BLaER1 treated with 17β-estradiol and CSF1 and Interleukin-3, amounts not matched to agents 10 nM and 100 nM (cell line): Measurements from ENCODE around the gene ASGR1.

Experiments used
- H3K27ac ChIP-seq, 11 experiments: shearing (Covaris generic); formaldehyde crosslinking; 2 replicates each; pipeline ENCODE4 v1.8.1; 2022
- H3K27me3 ChIP-seq, 11 experiments: shearing (Covaris generic); formaldehyde crosslinking; 2 replicates each; pipeline ENCODE4 v1.8.1; 2022
- H3K36me3 ChIP-seq, 11 experiments: shearing (Covaris generic); formaldehyde crosslinking; 2 replicates each; pipeline ENCODE4 v1.8.1; 2022
- H3K4me1 ChIP-seq, 10 experiments: shearing (Covaris generic); formaldehyde crosslinking; 2 replicates each; pipeline ENCODE4 v1.8.1; 2022
- H3K4me2 ChIP-seq, 11 experiments: shearing (Covaris generic); formaldehyde crosslinking; 2 replicates each; pipeline ENCODE4 v1.8.1; 2022
- H3K4me3 ChIP-seq, 10 experiments: shearing (Covaris generic); formaldehyde crosslinking; 2 replicates each; pipeline ENCODE4 v1.8.1; 2022
- H3K9ac ChIP-seq, 11 experiments: shearing (Covaris generic); formaldehyde crosslinking; 2 replicates each; pipeline ENCODE4 v1.8.1; 2022
- H3K9me3 ChIP-seq, 11 experiments: shearing (Covaris generic); formaldehyde crosslinking; replicated peaks in 1 of 11; 2 replicates each; pipeline ENCODE4 v1.8.1; 2022
- H4K20me1 ChIP-seq, 11 experiments: shearing (Covaris generic); formaldehyde crosslinking; 2 replicates each; pipeline ENCODE4 v1.8.1; 2022
- Cebpa-rat ChIP-seq, 11 experiments: shearing (Covaris generic); IDR thresholded peaks; 2 replicates each; pipeline ENCODE4 v1.8.1; 2022

ASGR1 gene

GRCh38 chr17:7138800-7139381 is 40.3 kb downstream of the ASGR1 start:
- Histone ChIP-seq H3K4me1 (peaks cover 11 to 58% (median 32%) of the 10 kb centered on the region in 10 experiments), H3K27ac (peak overlapping the region in 3 of 11 experiments; percentile 7 to 40 (median 26); a peak in 4 of 22 replicates), H3K27me3 (no peaks in the 10 kb centered on the region; a peak in 1 of 22 replicates), H3K36me3 (no peaks in the 10 kb centered on the region), H3K4me2 (peak overlapping the region in 5 of 11 experiments; percentile 2 to 94 (median 76); a peak in 9 of 22 replicates), H3K9me3 (no peaks in the 10 kb centered on the region), H4K20me1 (no peaks in the 10 kb centered on the region), H3K4me3 (no peak overlapping the region), H3K9ac (peak overlapping the region in 1 of 11 experiments; percentile 10; a peak in 1 of 22 replicates)
- no peak; a peak in 1 of 22 replicates for TF ChIP-seq Cebpa-rat (IDR thresholded peaks at IDR 0.05)

GRCh38 chr17:7137171-7137943 is 41.8 kb downstream of the ASGR1 start:
- Histone ChIP-seq H3K36me3 (no peaks in the 10 kb centered on the region), H3K9ac (peak overlapping the region in 1 of 11 experiments; percentile 3; a peak in 1 of 22 replicates), H4K20me1 (no peaks in the 10 kb centered on the region), H3K27me3 (no peaks in the 10 kb centered on the region; a peak in 1 of 22 replicates), H3K4me2 (peak overlapping the region in 5 of 11 experiments; percentile 3 to 94 (median 38); a peak in 8 of 22 replicates), H3K4me3 (no peak overlapping the region), H3K9me3 (no peaks in the 10 kb centered on the region), H3K27ac (peak overlapping the region in 1 of 11 experiments; percentile 17; a peak in 2 of 22 replicates), H3K4me1 (peaks cover 26 to 73% (median 47%) of the 10 kb centered on the region in 10 experiments)
- TF ChIP-seq Cebpa-rat (IDR thresholded peaks at IDR 0.05), result no peak

GRCh38 chr17:7136266-7136877 is 42.8 kb downstream of the ASGR1 start:
- Histone ChIP-seq H3K27me3 (no peaks in the 10 kb centered on the region; a peak in 1 of 22 replicates), H3K4me3 (peak overlapping the region in 2 of 10 experiments; percentile 10 to 14; a peak in 1 of 20 replicates), H3K9me3 (no peaks in the 10 kb centered on the region), H3K9ac (no peak overlapping the region), H3K36me3 (no peaks in the 10 kb centered on the region), H3K4me1 (peaks cover 36 to 83% (median 57%) of the 10 kb centered on the region in 10 experiments), H3K4me2 (peak overlapping the region; percentile 46 to 94 (median 70)), H3K27ac (0 out of 22 replicates have a peak overlapping the region, but pooled peaks of 1 of the 11 experiments have one; percentile 30), H4K20me1 (no peaks in the 10 kb centered on the region)
- TF ChIP-seq Cebpa-rat (IDR thresholded peaks at IDR 0.05), result no peak

- Histone ChIP-seq H3K9me3 (no peaks in the 10 kb centered on the region), H4K20me1 (no peaks in the 10 kb centered on the region), H3K9ac (peak overlapping the region in 10 of 11 experiments; percentile 0 to 88 (median 51); a peak in 13 of 22 replicates), H3K27ac (peak overlapping the region; percentile 57 to 96 (median 84); a peak in 21 of 22 replicates), H3K27me3 (no peaks in the 10 kb centered on the region), H3K4me1 (peaks cover 49 to 100% (median 71%) of the 10 kb centered on the region in 10 experiments), H3K4me2 (peak overlapping the region; percentile 72 to 94 (median 86)), H3K4me3 (peak overlapping the region in 1 of 10 experiments; percentile 13; a peak in 4 of 20 replicates), H3K36me3 (no peaks in the 10 kb centered on the region)
- TF ChIP-seq Cebpa-rat (IDR thresholded peaks at IDR 0.05), result no peak
Measured at GRCh38 chr17:7133916-7134315, 45.3 kb downstream of the ASGR1 start.

- Histone ChIP-seq H3K4me3 (peak overlapping the region in 2 of 10 experiments; percentile 13 to 21; a peak in 4 of 20 replicates), H3K9me3 (no peaks in the 10 kb centered on the region), H3K4me1 (peaks cover 49 to 99% (median 69%) of the 10 kb centered on the region in 10 experiments), H3K27ac (peak overlapping the region; percentile 57 to 96 (median 84)), H4K20me1 (no peaks in the 10 kb centered on the region), H3K36me3 (no peaks in the 10 kb centered on the region), H3K27me3 (no peaks in the 10 kb centered on the region), H3K4me2 (peak overlapping the region; percentile 72 to 94 (median 86)), H3K9ac (peak overlapping the region in 10 of 11 experiments; percentile 0 to 88 (median 51); a peak in 13 of 22 replicates)
- TF ChIP-seq Cebpa-rat (IDR thresholded peaks at IDR 0.05), result no peak
Measured at GRCh38 chr17:7133424-7133823, 45.7 kb downstream of the ASGR1 start.

- no peaks in the 10 kb centered on the region for H3K27me3 ChIP-seq
- H3K9me3 ChIP-seq, result no peaks in the 10 kb centered on the region
- peak overlapping the region; percentile 72 to 94 (median 86) for H3K4me2 ChIP-seq
- no peaks in the 10 kb centered on the region for H3K36me3 ChIP-seq
- TF ChIP-seq Cebpa-rat (IDR thresholded peaks at IDR 0.05), result peak in 8 of 11 experiments; percentile 10 to 83 (median 42); a peak in 10 of 22 replicates
- H3K4me3 ChIP-seq, result peak overlapping the region in 2 of 10 experiments; percentile 7 to 19; a peak in 3 of 20 replicates
- H3K9ac ChIP-seq, result peak overlapping the region; percentile 29 to 88 (median 53); a peak in 18 of 22 replicates
- peaks cover 49 to 91% (median 68%) of the 10 kb centered on the region in 10 experiments for H3K4me1 ChIP-seq
- H4K20me1 ChIP-seq, result no peaks in the 10 kb centered on the region
- H3K27ac ChIP-seq, result peak overlapping the region; percentile 57 to 96 (median 84)
Measured at GRCh38 chr17:7132511-7133094, 46.6 kb downstream of the ASGR1 start.

- Histone ChIP-seq H3K4me2 (peak overlapping the region; percentile 72 to 94 (median 86)), H3K36me3 (no peaks in the 10 kb centered on the region), H3K9me3 (no peaks in the 10 kb centered on the region), H3K27me3 (no peaks in the 10 kb centered on the region), H3K9ac (peak overlapping the region; percentile 29 to 88 (median 74); a peak in 20 of 22 replicates), H3K4me3 (peak overlapping the region in 6 of 10 experiments; percentile 22 to 49 (median 44); a peak in 10 of 20 replicates), H3K27ac (peak overlapping the region; percentile 57 to 96 (median 84); a peak in 20 of 22 replicates), H4K20me1 (no peaks in the 10 kb centered on the region), H3K4me1 (peaks cover 49 to 79% (median 64%) of the 10 kb centered on the region in 10 experiments)
- no peak for TF ChIP-seq Cebpa-rat (IDR thresholded peaks at IDR 0.05)
Measured at GRCh38 chr17:7131423-7131791, 47.8 kb downstream of the ASGR1 start.
